IgD-negative memory B cell (primary cell): ENCODE measurements around the gene FBXL17. TPM values are rescaled to one million over a fixed set of nuclear protein-coding genes. Genes with fewer than 3 reads are reported as not detected.
"Not testable (repeated sequence)": the region's sequence is repeated elsewhere in the genome, so short reads cannot be mapped to it uniquely, and the experiment has no call there.

ENCODE experiments used
- H3K27ac Mint-ChIP-seq, 3 donors: one replicate each; pipeline ENCODE4 v1.8.0; 2020 to 2022; ENCODE audit warnings: mild to moderate bottlenecking in 3 of 3, mixed read lengths in 3 of 3, moderate library complexity in 1 of 3
- H3K27me3 Mint-ChIP-seq: one replicate; pipeline ENCODE4 v1.8.0; 2021; ENCODE audit warnings: mixed read lengths
- H3K36me3 Mint-ChIP-seq: one replicate; pipeline ENCODE4 v1.8.0; 2020; ENCODE audit warnings: mild to moderate bottlenecking, mixed read lengths
- H3K4me1 Mint-ChIP-seq, 3 donors: one replicate each; pipeline ENCODE4 v1.8.0; 2020 to 2022; ENCODE audit warnings: mixed read lengths in 3 of 3, mild to moderate bottlenecking in 1 of 3
- H3K4me3 Mint-ChIP-seq, 4 donors: one replicate each; pipeline ENCODE4 v1.8.0; 2020 to 2022; ENCODE audit warnings: mild to moderate bottlenecking in 4 of 4, mixed read lengths in 4 of 4, moderate library complexity in 3 of 4
- H3K9me3 Mint-ChIP-seq, 3 donors: one replicate each; pipeline ENCODE4 v1.8.0; 2020 to 2021; ENCODE audit warnings: mixed read lengths in 3 of 3, mild to moderate bottlenecking in 1 of 3
- polyA plus RNA-seq: library from polyadenylated mRNA; unstranded; fragments of 300-500 nt; fragmentation: Illumina TruSeq; gene quantifications from one replicate; pipeline ENCODE4 v1.2.3, GENCODE V29; 2021

Gene FBXL17
- polyA plus RNA-seq = 4.7 TPM

DNA sequence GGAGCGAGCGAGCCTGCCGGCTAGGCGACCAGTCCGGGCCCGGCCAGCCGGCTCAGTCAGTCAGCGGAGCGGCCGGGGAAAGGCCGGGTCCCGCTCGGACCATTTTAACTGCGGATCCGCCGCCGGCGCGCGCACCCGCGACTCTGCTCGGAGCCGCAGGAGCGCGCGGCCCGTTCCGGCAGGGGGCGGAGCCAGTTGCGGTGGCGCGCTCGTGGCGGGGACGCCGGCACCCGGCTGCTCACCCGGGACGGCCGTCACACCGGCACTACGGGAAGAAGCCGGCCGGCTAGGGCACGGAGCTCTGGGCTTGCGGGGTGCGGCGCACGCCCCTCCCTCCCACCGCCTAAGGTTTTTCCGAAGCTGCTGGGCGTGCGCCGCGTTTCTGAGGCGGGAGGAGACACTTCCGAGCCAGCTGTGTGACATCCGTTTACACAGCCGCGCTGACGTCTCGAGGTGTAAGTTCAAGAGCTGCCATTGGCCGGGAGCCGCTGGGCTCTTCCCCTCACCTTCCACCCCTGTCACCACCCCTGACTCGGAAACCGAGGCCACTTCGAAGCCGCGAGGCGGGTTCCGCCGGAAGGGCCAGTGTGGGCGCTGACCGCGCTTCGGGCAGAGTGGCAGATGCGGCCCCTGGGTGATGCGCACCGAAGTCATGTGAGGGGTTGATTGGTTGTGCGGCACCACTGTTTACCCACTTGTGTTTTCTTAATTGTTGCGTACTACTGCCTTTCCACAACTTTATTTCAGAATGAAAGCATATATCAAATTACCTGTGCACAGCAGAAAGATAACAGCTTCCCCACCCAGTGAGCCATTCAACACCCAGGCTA lies at the start of gene FBXL17:
FBXL17 (minus strand) TSS at position 145 of the 830 bp plus-strand sequence.
- Mint-ChIP-seq H3K36me3 (peaks cover 5% of the 10 kb centered on the region), H3K27me3 (no peaks in the 10 kb centered on the region), H3K4me1 (peaks cover 24 to 38% (median 26%) of the 10 kb centered on the region in 3 donors), H3K27ac (peak within 1 kb of the TSS; percentile 92 to 99 (median 98)), H3K9me3 (peaks cover 0 to 3% (median 1%) of the 10 kb centered on the region in 3 donors), H3K4me3 (peak within 1 kb of the TSS; percentile 89 to 99 (median 94))

DNA sequence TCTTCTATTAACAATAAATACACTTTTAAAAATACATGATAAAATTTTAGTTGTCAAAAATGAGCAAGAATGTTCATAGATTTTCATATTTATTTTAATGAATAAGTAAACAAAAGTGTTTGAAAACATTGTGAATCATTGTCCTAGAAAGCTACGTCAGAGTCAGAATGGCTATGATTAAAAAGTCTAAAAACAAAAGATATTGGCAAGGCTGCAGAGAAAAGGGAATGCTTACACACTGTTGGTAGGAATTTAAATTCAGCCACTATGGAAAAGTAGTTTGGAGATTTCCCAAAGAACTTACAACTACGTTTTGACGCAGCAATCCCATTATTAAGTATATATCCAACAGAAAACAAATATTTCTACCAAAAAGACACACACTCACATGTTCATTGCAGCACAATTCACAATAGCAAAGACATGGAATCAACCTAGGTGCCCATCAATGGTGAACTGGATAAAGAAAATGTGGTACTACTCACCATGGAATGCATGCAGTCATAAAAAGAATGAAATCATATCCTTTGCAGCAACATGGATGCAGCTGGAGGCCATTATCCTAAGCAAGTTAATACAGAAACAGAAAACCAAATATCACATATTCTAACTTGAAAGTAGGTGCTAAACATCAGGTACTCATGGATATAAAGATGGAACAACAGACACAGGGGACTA lies 49.2 kb upstream of the FBXL17 start:
- no peaks in the 10 kb centered on the region for H3K4me1 Mint-ChIP-seq
- peaks cover 11% of the 10 kb centered on the region for H3K27me3 Mint-ChIP-seq

DNA sequence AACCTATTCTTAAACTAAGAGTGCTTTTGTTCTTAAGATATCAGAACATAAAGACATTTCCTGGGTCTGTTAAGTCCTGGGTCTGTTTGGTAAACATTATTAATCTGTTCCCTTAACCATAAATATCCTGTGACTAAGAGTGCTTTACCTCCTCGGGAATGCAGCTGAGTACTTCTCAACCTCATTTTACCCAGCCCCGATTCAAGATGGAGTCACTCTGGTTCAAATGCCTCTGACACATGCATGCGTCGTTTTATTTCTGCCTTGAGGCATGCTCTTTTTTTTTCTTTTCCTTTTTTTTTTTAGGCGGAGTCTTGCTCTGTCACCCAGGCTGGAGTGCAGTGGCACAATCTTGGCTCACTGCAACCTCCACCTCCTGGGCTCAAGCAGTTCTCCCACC lies 39.8 kb upstream of the FBXL17 start:
- Mint-ChIP-seq H3K9me3 (peaks cover 3 to 17% (median 10%) of the 10 kb centered on the region in 3 donors), H3K36me3 (no peaks in the 10 kb centered on the region), H3K27ac (no peak overlapping the region), H3K4me3 (no peak overlapping the region), H3K27me3 (peaks cover 21% of the 10 kb centered on the region), H3K4me1 (peaks cover 0 to 2% (median 0%) of the 10 kb centered on the region in 3 donors)

More for the DNA sequence above, 49.2 kb upstream of the FBXL17 start:
- Mint-ChIP-seq H3K4me3 (no peak overlapping the region), H3K36me3 (no peaks in the 10 kb centered on the region), H3K27ac (no peak overlapping the region), H3K9me3 (peaks cover 0 to 4% (median 0%) of the 10 kb centered on the region in 3 donors)

DNA sequence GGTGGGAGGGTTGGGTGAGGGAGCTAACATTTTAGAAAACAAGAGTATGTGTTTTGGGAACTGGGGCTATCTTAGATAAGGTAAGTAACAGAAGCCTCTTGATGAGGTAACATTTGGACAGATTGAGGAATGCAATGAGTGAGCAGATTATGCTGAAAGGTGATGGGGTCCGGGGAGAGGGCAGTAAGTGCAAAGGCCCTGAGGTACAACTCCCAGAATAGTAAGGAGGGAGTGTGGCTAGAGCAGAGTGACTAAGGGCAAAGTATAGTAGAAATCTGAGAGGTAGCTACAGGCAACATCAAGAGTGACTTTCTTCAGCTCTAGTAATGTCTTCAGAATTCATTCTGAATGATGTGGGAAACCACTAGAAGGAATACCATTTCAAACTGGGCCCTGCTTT lies 38.9 kb upstream of the FBXL17 start:
- Mint-ChIP-seq H3K4me3 (no peak overlapping the region), H3K9me3 (peaks cover 3 to 17% (median 14%) of the 10 kb centered on the region in 3 donors), H3K27ac (no peak overlapping the region), H3K27me3 (peaks cover 16% of the 10 kb centered on the region), H3K4me1 (peaks cover 0 to 2% (median 0%) of the 10 kb centered on the region in 3 donors), H3K36me3 (no peaks in the 10 kb centered on the region)

DNA sequence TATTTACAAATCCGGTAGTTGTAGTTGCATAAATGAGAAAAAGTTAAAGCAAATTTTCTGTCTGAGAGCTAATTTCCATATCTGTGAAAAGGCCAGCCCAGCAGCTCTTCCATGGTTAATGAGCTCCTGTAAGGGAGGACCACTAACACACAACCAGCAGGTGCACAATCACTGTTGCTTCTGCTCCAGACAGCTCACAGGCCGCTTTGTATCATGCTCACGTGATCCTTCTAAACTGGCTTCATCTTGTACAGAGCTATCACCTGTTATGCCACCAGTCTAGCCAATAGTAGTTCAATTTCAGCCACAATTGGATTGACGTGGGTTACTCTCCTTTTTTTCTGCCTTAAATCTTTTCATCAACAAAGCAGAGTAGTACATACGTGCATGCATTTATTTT lies 38.3 kb upstream of the FBXL17 start:
- no peak overlapping the region for H3K4me3 Mint-ChIP-seq
- peaks cover 15% of the 10 kb centered on the region for H3K27me3 Mint-ChIP-seq
- peaks cover 3 to 17% (median 14%) of the 10 kb centered on the region in 3 donors for H3K9me3 Mint-ChIP-seq
- no peak overlapping the region for H3K27ac Mint-ChIP-seq
- no peaks in the 10 kb centered on the region for H3K36me3 Mint-ChIP-seq
- peaks cover 0 to 2% (median 0%) of the 10 kb centered on the region in 3 donors for H3K4me1 Mint-ChIP-seq

DNA sequence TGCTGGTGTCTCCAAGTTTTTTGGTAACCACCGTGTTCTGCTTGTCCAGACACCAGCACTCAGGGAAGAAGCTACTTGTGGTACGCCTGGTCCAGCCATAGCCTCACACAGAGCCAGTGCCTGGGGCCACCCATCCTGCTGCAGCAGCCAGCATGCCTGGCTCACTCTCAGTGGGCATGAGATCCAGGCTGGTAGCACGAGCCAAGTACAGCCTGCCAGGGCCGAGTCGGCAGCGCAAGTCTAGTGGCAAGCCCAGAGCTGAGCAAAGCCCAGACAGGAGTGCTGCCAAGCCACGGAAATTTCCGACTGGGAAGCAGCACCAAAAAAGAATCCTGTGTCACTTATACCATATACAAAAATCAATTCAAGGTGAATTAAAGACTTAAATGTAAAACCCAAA lies 36.3 kb upstream of the FBXL17 start:
- H3K9me3 Mint-ChIP-seq = peaks cover 0 to 12% (median 11%) of the 10 kb centered on the region in 3 donors
- no peaks in the 10 kb centered on the region for H3K36me3 Mint-ChIP-seq
- no peak overlapping the region for H3K4me3 Mint-ChIP-seq
- no peak overlapping the region for H3K27ac Mint-ChIP-seq
- H3K4me1 Mint-ChIP-seq = peaks cover 0 to 2% (median 0%) of the 10 kb centered on the region in 3 donors
- H3K27me3 Mint-ChIP-seq = peaks cover 12% of the 10 kb centered on the region

DNA sequence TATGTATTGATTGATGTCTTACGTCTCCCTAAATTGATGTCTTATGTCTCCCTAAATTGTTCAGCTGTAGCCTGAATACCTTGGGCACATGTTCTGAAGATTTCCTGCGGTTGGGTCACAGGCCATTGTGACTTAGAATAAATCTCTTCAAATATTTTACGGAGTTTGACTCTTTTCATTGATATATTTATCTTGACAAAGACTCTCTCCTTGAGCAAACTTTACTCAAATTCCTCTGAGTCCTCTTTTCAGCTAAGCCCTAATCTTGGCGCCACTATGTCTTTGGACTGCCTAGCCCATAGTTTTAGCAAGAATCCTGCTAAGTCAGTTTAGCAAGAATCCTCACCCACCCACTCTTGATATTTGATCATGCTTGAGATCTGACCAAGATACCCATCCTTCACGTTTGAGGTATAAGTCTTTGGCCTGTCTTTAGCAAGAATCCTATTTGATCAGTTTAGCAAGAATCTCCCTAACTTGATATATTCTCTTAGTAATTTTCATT lies 35.3 kb upstream of the FBXL17 start:
- H3K9me3 Mint-ChIP-seq = peaks cover 0 to 12% (median 11%) of the 10 kb centered on the region in 3 donors
- no peaks in the 10 kb centered on the region for H3K36me3 Mint-ChIP-seq
- no peak overlapping the region for H3K27ac Mint-ChIP-seq
- H3K4me3 Mint-ChIP-seq = no peak overlapping the region
- peaks cover 12% of the 10 kb centered on the region for H3K27me3 Mint-ChIP-seq
- H3K4me1 Mint-ChIP-seq = peaks cover 0 to 2% (median 0%) of the 10 kb centered on the region in 3 donors

DNA sequence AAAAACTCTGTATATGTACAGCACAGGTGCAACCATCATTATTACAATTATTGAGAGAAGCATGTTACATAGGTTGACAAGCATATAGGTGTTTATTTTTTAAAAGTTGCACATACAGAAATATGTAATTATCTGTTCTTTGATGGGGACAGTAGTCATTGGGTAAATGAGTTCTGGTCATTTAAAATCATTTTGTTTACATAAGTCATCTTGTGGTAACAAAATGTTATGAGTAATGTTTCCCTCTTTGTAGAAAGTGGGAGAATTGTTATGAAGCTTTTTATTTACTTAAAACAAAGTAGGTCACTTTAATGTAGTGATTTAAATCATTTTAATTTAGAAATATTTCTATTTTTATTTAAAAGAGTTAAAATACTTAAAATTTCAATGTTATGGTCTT lies 33.8 kb upstream of the FBXL17 start:
- peaks cover 0 to 2% (median 0%) of the 10 kb centered on the region in 3 donors for H3K4me1 Mint-ChIP-seq
- H3K9me3 Mint-ChIP-seq = peaks cover 0 to 12% (median 11%) of the 10 kb centered on the region in 3 donors
- peaks cover 12% of the 10 kb centered on the region for H3K27me3 Mint-ChIP-seq
- H3K4me3 Mint-ChIP-seq = no peak overlapping the region
- no peaks in the 10 kb centered on the region for H3K36me3 Mint-ChIP-seq
- H3K27ac Mint-ChIP-seq = no peak overlapping the region

DNA sequence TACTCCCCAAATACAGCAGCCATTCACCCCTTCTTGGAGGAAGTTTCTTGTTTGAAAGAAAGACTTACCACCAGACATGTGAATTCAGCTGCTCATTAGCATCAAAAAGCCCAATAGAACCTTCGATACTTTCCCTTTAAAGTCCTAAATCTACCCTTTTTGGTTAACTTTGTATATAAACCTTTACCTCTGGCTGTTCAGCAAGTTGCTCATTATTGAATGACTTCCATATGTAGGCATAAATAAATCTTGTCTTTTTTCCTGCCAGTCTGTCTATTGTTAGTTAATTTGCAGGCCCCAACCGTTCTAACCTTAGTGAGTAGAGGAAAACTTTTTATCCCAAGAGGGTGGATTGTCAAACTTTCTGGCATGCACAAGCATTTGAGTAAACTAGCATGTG lies 27.9 kb upstream of the FBXL17 start:
- Mint-ChIP-seq H3K27ac (no peak overlapping the region), H3K36me3 (no peaks in the 10 kb centered on the region), H3K4me3 (no peak overlapping the region), H3K4me1 (no peaks in the 10 kb centered on the region), H3K27me3 (peaks cover 1% of the 10 kb centered on the region), H3K9me3 (peaks cover 0 to 4% (median 2%) of the 10 kb centered on the region in 3 donors)

DNA sequence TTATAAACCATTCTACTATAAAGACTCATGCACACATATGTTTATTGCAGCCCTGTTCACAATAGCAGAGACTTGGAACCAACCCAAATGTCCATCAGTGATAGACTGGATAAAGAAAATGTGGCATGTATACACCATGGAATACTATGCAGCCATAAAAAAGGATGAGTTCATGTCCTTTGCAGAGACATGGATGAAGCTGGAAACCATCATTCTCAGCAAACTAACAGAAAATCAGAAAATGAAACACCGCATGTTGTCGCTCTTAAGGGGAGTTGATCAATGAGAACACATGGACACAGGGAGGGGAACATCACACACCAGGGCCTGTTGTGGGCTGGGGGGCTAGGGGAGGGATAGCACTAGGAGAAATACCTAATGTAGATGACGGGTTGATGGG lies 23.3 kb upstream of the FBXL17 start:
- H3K4me3 Mint-ChIP-seq, H3K27ac Mint-ChIP-seq, H3K9me3 Mint-ChIP-seq, H3K36me3 Mint-ChIP-seq, H3K4me1 Mint-ChIP-seq: not testable (repeated sequence)
- peaks cover 11% of the 10 kb centered on the region for H3K27me3 Mint-ChIP-seq

DNA sequence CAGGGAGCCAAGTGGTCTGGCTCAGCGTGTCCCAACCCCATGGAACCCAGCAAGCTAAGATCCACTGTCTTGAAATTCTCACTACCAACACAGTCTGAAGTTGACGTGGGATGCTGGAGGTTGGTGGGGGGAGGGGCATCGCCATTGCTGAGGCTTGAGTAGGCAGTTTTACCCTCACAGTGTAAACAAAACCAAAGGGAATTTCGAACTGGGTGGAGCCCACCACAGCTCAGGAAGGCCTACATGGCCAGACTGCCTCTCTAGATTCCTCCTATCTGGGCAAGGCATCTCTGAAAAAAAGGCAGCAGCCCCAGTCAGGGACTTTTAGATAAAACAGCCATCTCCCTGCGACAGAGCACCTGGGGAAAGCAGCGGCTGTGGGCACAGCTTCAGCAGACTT lies 17.1 kb upstream of the FBXL17 start:
- Mint-ChIP-seq H3K27ac (no peak overlapping the region), H3K36me3 (no peaks in the 10 kb centered on the region), H3K4me3 (no peak overlapping the region), H3K9me3 (peaks cover 0 to 5% (median 0%) of the 10 kb centered on the region in 3 donors), H3K4me1 (peaks cover 0 to 5% (median 0%) of the 10 kb centered on the region in 3 donors), H3K27me3 (peaks cover 15% of the 10 kb centered on the region)

DNA sequence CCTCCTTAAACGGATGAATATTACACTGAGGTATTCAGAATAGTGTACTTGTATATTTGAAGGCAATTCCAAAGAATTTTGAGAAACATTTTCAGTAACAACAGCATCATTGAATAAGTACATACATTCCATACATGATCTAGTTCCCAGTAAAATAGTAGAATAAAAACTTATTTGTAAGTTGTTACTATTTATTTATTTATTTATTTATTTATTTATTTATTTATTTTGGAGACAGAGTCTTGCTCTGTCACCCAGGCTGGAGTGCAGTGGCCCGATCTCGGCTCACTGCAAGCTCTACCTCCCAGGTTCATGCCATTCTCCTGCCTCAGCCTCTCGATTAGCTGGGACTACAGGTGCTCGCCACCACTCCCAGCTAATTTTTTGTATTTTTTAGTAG lies 14.9 kb upstream of the FBXL17 start:
- not testable (repeated sequence) for H3K27ac Mint-ChIP-seq, H3K9me3 Mint-ChIP-seq, H3K4me1 Mint-ChIP-seq, H3K27me3 Mint-ChIP-seq, H3K36me3 Mint-ChIP-seq, H3K4me3 Mint-ChIP-seq

DNA sequence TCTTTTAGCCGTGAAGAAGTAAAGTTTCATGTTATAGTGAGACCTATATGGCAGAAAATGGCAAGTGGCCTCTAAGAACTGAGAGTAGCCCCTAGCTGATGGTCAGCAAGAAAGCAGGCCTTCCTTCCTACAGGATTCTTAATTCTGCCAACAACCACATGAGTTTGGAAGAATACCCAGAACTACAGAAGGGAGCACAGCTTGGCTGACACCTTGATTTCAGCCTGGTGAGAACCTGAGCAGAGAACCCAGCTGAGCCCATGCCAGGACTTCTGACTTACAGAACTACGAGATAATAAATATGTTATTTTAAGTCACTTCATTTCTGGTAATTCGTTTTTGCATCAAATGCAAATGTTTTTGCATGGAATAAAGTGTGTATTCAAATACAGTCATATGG lies 5.9 kb upstream of the FBXL17 start:
- no peak overlapping the region for H3K27ac Mint-ChIP-seq
- peaks cover 3 to 20% (median 11%) of the 10 kb centered on the region in 3 donors for H3K4me1 Mint-ChIP-seq
- H3K27me3 Mint-ChIP-seq = no peaks in the 10 kb centered on the region
- no peaks in the 10 kb centered on the region for H3K36me3 Mint-ChIP-seq
- H3K4me3 Mint-ChIP-seq = peak overlapping the region in 1 of 4 donors; percentile 45
- no peaks in the 10 kb centered on the region for H3K9me3 Mint-ChIP-seq

DNA sequence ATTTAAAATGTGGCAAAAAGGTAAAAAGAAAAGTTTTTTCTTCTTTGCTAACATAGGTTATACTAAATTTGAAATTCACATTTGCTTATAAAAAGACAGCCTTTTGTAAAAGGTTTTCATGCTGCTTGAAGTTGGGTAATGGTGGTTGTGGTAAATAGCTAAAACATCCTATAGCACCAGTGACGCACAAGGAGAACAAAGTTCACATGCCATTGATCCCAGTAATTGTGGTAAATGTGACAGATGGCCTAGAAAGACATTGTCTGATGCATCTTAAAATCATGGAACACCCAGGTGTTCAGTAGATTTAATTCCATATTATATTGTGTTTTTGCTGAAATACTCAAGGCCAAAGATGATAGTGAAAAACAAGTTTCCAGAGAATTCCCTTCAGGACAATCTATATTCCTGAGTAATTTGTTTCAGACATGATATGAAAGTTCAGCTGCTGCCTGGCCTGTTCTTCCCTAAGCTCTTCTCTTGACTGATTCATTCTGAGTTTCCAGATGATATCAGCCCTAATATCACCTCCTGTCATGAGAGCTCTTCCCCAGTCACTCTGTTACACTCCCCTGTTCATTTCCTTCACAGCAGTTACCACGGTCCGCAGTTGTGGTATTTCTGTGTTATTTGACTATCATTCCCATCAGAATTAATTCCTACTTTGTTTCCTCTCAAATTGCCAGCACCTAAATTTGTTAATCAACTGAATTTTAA lies 4.6 kb upstream of the FBXL17 start:
- Mint-ChIP-seq H3K4me3 (no peak overlapping the region), H3K36me3 (no peaks in the 10 kb centered on the region), H3K4me1 (peaks cover 6 to 19% (median 12%) of the 10 kb centered on the region in 3 donors), H3K9me3 (no peaks in the 10 kb centered on the region), H3K27me3 (no peaks in the 10 kb centered on the region), H3K27ac (no peak overlapping the region)

DNA sequence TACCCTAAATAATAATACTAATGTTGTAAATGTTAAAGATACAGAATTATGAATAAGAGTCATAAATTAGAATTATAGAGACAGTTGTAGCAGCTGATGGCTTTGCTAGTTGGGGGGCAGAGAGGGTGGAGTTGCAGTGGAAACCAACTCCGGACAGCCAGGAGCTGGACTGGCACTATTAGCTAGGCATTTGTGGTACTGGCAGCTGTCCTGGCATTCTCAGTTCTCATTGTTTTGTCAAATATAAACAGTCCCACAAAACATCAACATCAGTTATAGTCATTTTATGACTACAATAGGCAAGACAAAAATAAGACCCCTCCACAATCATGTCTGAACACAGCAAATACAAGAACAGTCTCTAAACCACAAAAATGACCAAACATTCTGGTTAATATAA lies 2.8 kb upstream of the FBXL17 start:
- H3K4me1 Mint-ChIP-seq = peaks cover 6 to 19% (median 16%) of the 10 kb centered on the region in 3 donors
- no peaks in the 10 kb centered on the region for H3K27me3 Mint-ChIP-seq
- no peaks in the 10 kb centered on the region for H3K36me3 Mint-ChIP-seq
- no peaks in the 10 kb centered on the region for H3K9me3 Mint-ChIP-seq
- H3K4me3 Mint-ChIP-seq = peak overlapping the region in 1 of 4 donors; percentile 72
- peak overlapping the region in 2 of 3 donors; percentile 78 to 92 for H3K27ac Mint-ChIP-seq
